ENCODE results near the gene FANCE. TPM values are rescaled to one million over a fixed set of nuclear protein-coding genes. Genes with fewer than 3 reads are reported as not detected.

Gene FANCE
- total RNA-seq, 1 experiment from 2014 or later: 16.1 TPM

GRCh38 chr6:35483490-35483889 lies 31.4 kb downstream of the FANCE start:
- ChIA-PET CTCF (no interaction called here), POLR2A (interaction anchor here (0.7 to 8.1 kb wide), 2 partner anchors 11 to 105 kb away, joined by 3 to 48 read pairs; no protein-coding TSS in a partner anchor), RAD21 (ENCODE audit: low non-redundant PET in 1 of 2, low total read pairs in 2 of 2, uncharacterized antibody in 2 of 2, unreplicated experiment in 2 of 2) (no interaction called here)
- DNase-seq (ENCODE audit: low read depth, low spot score) (no peak), ATAC-seq (no peak)
- Histone ChIP-seq H3K36me3 (ENCODE audit: control insufficient read depth in 1 of 2, insufficient read depth in 2 of 2, low read length in 2 of 2) (no peaks in the 10 kb centered on the region), H3K9me3 (ENCODE audit: control insufficient read depth in 1 of 2, insufficient read depth in 1 of 2, low read depth in 1 of 2, low read length in 2 of 2) (no peaks in the 10 kb centered on the region), H2AFZ (ENCODE audit: low read depth, low read length, poor library complexity, severe bottlenecking) (no peak overlapping the region), H3K4me1 (ENCODE audit: control insufficient read depth in 1 of 2, insufficient read depth in 2 of 2, low read length in 2 of 2) (peaks cover 38 to 57% of the 10 kb centered on the region in 2 experiments), H3K79me2 (ENCODE audit: insufficient read depth, low read length) (peaks cover 22% of the 10 kb centered on the region), H3K4me3 (replicated peaks in 1 of 2; ENCODE audit: low read depth in 1 of 2, low read length in 2 of 2) (no peak overlapping the region), H4K20me1 (ENCODE audit: insufficient read depth) (no peaks in the 10 kb centered on the region), H3K27ac (ENCODE audit: low read depth, low read length) (no peak overlapping the region), H3K9ac (ENCODE audit: low read length) (no peak overlapping the region), H3K9me2 (ENCODE audit: insufficient read depth) (no peaks in the 10 kb centered on the region), H3K27me3 (ENCODE audit: insufficient read depth, low read length) (no peaks in the 10 kb centered on the region), H3K4me2 (ENCODE audit: low read length) (no peak overlapping the region)
- BruUV-seq (replicated peaks): no TSS peak
- intact Hi-C loops (cut with micrococcal nuclease): no loop called here
- TF ChIP-seq CEBPB (IDR thresholded peaks at IDR 0.05; ENCODE audit: low read depth) (no peak), ZFX (IDR thresholded peaks at IDR 0.05) (no peak), ZNF274 (IDR thresholded peaks at IDR 0.05; ENCODE audit: low read depth, low read length) (no peak), JUND (IDR thresholded peaks at IDR 0.05) (no peak), FOSL1 (IDR thresholded peaks at IDR 0.05; ENCODE audit: low read depth) (no peak), EZH2 (IDR thresholded peaks at IDR 0.05) (no peak), YY1 (IDR thresholded peaks at IDR 0.05; ENCODE audit: extremely low read depth, insufficient replicate concordance, low read depth, low read length) (no peak), POLR2A (IDR thresholded peaks at IDR 0.05; ENCODE audit: borderline replicate concordance, extremely low read depth, insufficient read depth, insufficient read length) (no peak), SIN3A (IDR thresholded peaks at IDR 0.05; ENCODE audit: low read depth) (no peak), CBX3 (IDR thresholded peaks at IDR 0.05; ENCODE audit: low read depth) (no peak), RAD21 (IDR thresholded peaks at IDR 0.05; ENCODE audit: low read depth) (no peak)
- TF ChIP-seq, protein P1, sequence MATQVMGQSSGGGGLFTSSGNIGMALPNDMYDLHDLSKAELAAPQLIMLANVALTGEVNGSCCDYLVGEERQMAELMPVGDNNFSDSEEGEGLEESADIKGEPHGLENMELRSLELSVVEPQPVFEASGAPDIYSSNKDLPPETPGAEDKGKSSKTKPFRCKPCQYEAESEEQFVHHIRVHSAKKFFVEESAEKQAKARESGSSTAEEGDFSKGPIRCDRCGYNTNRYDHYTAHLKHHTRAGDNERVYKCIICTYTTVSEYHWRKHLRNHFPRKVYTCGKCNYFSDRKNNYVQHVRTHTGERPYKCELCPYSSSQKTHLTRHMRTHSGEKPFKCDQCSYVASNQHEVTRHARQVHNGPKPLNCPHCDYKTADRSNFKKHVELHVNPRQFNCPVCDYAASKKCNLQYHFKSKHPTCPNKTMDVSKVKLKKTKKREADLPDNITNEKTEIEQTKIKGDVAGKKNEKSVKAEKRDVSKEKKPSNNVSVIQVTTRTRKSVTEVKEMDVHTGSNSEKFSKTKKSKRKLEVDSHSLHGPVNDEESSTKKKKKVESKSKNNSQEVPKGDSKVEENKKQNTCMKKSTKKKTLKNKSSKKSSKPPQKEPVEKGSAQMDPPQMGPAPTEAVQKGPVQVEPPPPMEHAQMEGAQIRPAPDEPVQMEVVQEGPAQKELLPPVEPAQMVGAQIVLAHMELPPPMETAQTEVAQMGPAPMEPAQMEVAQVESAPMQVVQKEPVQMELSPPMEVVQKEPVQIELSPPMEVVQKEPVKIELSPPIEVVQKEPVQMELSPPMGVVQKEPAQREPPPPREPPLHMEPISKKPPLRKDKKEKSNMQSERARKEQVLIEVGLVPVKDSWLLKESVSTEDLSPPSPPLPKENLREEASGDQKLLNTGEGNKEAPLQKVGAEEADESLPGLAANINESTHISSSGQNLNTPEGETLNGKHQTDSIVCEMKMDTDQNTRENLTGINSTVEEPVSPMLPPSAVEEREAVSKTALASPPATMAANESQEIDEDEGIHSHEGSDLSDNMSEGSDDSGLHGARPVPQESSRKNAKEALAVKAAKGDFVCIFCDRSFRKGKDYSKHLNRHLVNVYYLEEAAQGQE (IDR thresholded peaks at IDR 0.05; ENCODE audit: low read depth): no peak
- TF ChIP-seq, protein P2, sequence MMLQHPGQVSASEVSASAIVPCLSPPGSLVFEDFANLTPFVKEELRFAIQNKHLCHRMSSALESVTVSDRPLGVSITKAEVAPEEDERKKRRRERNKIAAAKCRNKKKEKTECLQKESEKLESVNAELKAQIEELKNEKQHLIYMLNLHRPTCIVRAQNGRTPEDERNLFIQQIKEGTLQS (IDR thresholded peaks at IDR 0.05): no peak

Data from HCT116 (cell line).